Stimulated activated naive CD8-positive, alpha-beta T cell treated with anti-CD3 and anti-CD28 coated beads, Interleukin-15, amount 100 ng/mL, for 72 hours (primary cell): ENCODE measurements around the gene GJA10.
"Not testable (repeated sequence)": the region's sequence is repeated elsewhere in the genome, so short reads cannot be mapped to it uniquely, and the experiment has no call there.

Source experiments
- ATAC-seq: fragments of 150-1000 bp; cut with Tn5 transposase; 2 replicates; pipeline ENCODE4 v1.10.0; 2021; ENCODE audit warnings: mild to moderate bottlenecking, moderate library complexity
- DNase-seq, 2 donors: peaks; one replicate each; pipeline ENCODE4 v3.0.0; 2021 to 2022
- H3K27ac Mint-ChIP-seq, 2 donors: one replicate each; pipeline ENCODE4 v1.8.0; 2022; ENCODE audit warnings: mild to moderate bottlenecking in 2 of 2, mixed read lengths in 2 of 2, moderate library complexity in 2 of 2
- H3K27me3 Mint-ChIP-seq: one replicate; pipeline ENCODE4 v1.8.0; 2022; ENCODE audit warnings: mixed read lengths
- H3K4me1 Mint-ChIP-seq: one replicate; pipeline ENCODE4 v1.8.0; 2022; ENCODE audit warnings: mild to moderate bottlenecking, mixed read lengths
- H3K4me3 Mint-ChIP-seq, 2 donors: one replicate each; pipeline ENCODE4 v1.8.0; 2022; ENCODE audit warnings: mild to moderate bottlenecking in 2 of 2, mixed read lengths in 2 of 2, moderate library complexity in 1 of 2
- H3K9me3 Mint-ChIP-seq, 2 donors: one replicate each; pipeline ENCODE4 v1.8.0; 2022; ENCODE audit warnings: mixed read lengths in 2 of 2

Gene GJA10

DNA sequence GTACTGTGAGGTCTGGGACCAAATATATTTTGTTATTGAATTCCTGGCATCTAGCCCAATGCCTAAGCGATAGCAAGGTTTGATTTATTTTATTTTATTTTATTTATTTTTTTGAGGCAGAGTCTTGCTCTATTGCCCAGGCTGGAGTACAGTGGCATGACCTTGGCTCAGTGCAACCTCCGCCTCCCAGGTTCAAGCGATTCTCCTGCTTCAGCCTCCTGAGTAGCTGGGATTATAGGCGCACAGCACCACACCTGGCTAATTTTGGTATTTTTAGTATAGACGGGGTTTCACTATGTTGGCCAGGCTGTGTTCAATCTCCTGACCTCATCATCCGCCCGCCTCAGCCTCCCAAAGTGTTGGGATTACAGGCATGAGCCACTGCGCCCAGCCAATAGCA lies 1.7 kb upstream of the GJA10 start:
- not testable (repeated sequence) for ATAC-seq, H3K9me3 Mint-ChIP-seq, DNase-seq, H3K27ac Mint-ChIP-seq, H3K4me3 Mint-ChIP-seq
- Mint-ChIP-seq H3K27me3 (peaks cover 66% of the 10 kb centered on the region), H3K4me1 (peaks cover 19% of the 10 kb centered on the region)

DNA sequence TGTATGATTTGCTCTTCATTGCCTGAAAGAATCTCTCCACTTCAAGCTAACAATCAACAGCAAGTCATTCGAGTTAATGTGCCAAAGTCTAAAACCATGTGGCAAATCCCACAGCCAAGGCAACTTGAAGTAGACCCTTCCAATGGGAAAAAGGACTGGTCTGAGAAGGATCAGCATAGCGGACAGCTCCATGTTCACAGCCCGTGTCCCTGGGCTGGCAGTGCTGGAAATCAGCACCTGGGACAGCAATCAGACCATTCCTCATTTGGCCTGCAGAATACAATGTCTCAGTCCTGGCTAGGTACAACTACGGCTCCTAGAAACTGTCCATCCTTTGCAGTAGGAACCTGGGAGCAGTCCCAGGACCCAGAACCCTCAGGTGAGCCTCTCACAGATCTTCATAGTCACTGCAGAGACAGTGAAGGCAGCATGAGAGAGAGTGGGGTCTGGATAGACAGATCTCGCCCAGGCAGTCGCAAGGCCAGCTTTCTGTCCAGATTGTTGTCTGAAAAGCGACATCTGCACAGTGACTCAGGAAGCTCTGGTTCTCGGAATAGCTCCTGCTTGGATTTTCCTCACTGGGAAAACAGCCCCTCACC lies 1.1 kb downstream of the GJA10 start:
- no peak overlapping the region for H3K4me3 Mint-ChIP-seq
- no peak for ATAC-seq

DNA sequence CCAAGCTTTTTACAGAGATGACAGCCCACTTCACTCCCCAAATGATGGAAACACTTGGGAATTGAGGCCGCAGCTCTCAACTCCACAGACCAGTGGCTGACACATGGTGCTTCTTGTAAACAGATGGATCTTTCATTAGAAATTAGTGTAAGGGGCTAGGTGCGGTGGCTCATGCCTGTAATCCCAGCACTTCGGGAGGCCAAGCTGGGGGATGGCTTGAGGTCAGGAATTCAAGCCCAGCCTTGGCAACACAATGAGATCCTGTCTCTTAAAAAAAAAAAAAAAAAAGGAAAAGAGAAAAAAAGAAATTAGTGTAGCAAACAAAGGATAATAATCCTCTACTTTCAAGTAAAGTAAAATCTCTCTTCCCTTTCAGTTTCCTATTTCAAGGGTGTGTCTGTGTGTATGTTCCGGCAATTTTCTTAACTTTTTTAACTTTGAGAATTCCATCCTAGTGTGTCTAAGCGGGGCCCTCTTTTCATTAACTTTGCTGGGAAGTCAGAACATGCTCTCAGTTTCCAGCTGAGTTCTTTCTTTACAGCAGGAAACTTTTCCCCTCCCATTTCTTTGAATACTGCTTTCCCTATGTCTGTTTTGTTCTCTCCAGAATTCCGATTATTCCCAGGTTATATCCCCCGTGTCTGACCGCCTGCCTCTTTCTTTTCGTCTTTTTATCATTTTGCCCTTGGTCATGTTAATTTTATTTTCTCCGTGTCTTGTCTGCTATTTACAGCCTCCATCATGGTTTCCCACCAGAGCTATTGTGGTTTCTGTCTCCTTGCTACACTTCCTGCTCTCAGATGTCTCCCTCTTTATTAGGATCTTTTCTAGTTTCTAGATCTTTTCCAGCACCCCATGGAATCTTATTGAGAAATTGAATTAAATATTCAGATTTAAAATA lies 16.0 kb downstream of the GJA10 start:
- not testable (repeated sequence) for H3K9me3 Mint-ChIP-seq, H3K27me3 Mint-ChIP-seq, ATAC-seq, DNase-seq, H3K27ac Mint-ChIP-seq
- Mint-ChIP-seq H3K4me3 (peak overlapping the region; percentile 29 to 48), H3K4me1 (peaks cover 13% of the 10 kb centered on the region)

More for the DNA sequence above, 1.1 kb downstream of the GJA10 start:
- Mint-ChIP-seq H3K4me1 (peaks cover 11% of the 10 kb centered on the region), H3K9me3 (no peaks in the 10 kb centered on the region), H3K27me3 (peaks cover 66% of the 10 kb centered on the region), H3K27ac (no peak overlapping the region)
- no peak for DNase-seq

DNA sequence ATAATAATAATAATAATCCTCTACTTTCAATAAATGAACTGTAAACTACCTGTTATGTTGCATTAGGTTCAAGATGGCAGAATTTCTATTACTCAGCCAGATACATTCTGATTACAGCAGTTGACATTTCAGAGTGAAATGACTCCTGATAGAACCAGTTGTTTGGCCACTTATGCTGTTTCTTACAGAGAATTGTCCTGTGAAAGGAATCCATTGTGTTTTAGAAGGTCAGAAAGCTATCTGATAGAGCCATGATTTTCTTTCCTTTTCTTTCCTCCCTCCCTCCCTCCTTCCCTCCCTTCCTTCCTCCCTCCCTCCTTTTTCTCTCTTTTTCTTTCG lies 16.6 kb downstream of the GJA10 start:
- no peak overlapping the region for H3K27ac Mint-ChIP-seq

DNA sequence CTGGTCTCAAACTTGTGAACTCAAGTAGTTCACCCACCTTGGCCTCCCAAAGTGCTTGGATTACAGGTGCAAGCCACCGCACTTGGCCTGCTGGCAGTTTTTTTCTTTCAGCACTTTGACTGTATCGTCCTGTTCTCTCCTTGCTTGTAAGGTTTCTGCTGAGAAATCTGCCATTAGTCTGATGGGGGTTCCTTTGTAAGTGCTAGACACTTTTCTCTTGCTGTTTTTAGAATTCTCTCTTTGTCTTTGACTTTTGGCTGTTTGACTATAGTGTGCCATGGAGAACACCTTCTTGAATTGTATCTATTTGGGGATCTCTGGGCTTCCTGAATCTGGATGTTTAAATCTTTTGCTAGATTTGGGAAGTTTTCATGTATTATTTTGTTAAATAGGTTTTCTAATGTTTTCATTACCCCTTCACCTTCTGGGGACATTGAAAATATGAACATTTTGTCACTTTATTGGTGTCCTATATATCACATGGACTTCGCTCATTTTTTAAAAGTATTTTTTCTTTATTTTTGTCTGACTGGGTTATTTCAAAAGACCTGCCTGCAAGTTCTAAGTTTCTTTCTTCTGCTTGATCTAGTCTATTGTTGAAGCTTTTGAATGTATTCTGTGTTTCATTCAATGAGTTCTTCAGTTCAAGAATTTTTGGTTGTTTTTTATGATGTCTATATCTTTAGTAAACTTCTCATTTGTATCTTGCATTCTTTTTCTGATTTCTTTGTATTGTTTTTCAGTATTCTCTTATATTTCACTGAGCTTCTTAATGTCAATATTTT lies 22.1 kb downstream of the GJA10 start:
- H3K27me3 Mint-ChIP-seq = no peaks in the 10 kb centered on the region
- DNase-seq (no peak), ATAC-seq (no peak)
- H3K27ac Mint-ChIP-seq = peak overlapping the region in 1 of 2 donors; percentile 57
- peaks cover 13 to 26% of the 10 kb centered on the region in 2 donors for H3K9me3 Mint-ChIP-seq
- no peak overlapping the region for H3K4me3 Mint-ChIP-seq
- H3K4me1 Mint-ChIP-seq = peaks cover 12% of the 10 kb centered on the region

More for the DNA sequence above, 16.6 kb downstream of the GJA10 start:
- Mint-ChIP-seq H3K27me3 (no peaks in the 10 kb centered on the region), H3K9me3 (peaks cover 0 to 8% of the 10 kb centered on the region in 2 donors), H3K4me3 (no peak overlapping the region), H3K4me1 (peaks cover 19% of the 10 kb centered on the region)
- no peak for ATAC-seq
- DNase-seq = no peak

DNA sequence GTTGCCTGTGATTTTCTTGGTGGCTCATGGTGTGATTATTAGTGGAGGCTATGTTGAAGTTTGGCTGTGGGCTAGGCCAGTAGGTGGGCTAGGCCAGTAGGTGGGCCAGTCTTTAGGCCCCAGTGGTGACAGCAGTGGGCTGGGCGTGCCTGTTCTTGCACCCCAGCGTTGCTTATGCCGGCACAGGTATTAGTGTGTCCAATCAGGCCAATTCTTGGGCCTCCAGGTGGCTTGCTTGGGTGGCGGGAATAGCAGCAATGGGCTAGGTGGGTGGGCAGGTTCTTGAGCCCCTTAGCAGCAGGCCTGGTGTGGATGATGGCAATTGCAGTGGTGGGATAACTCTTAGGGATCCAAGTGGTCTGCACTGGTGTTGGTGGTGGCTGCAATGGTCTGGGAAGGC lies 22.9 kb downstream of the GJA10 start:
- ATAC-seq (no peak), DNase-seq (no peak)
- H3K9me3 Mint-ChIP-seq = peaks cover 13 to 26% of the 10 kb centered on the region in 2 donors
- no peak overlapping the region for H3K4me3 Mint-ChIP-seq
- peaks cover 14% of the 10 kb centered on the region for H3K4me1 Mint-ChIP-seq
- H3K27me3 Mint-ChIP-seq = no peaks in the 10 kb centered on the region
- peak overlapping the region in 1 of 2 donors; percentile 57 for H3K27ac Mint-ChIP-seq

DNA sequence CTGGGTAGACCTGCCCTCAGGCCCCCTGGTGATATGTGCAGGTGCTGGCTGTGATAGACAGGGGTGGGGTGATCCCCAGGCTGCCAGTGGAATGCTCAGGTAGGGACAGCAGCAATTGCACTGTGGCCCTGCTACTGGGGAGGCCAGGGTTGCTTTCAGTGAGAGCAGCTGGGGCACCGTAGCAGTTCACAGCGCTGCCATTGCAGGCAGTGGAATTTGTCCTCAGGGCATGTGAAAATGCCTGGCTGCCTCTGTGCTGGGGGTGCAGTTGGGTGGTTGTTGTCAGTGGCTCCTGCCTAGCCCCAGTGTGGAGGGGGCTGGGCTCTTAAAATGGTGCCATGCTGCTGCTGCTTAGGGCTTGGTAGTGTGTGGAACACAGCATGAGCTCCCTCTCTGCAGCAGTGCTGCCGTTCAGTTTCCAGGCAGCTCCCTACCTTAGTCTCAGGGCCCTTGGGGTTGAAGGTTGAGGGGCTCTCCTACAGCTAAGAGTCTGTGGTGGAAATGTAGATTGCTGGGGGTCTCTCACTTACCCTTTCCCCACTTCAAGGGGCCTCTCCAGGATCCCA lies 23.6 kb downstream of the GJA10 start:
- DNase-seq (no peak), ATAC-seq (no peak)
- Mint-ChIP-seq H3K4me1 (peaks cover 18% of the 10 kb centered on the region), H3K27me3 (no peaks in the 10 kb centered on the region), H3K9me3 (peaks cover 13 to 26% of the 10 kb centered on the region in 2 donors), H3K27ac (peak overlapping the region in 1 of 2 donors; percentile 51), H3K4me3 (no peak overlapping the region)

DNA sequence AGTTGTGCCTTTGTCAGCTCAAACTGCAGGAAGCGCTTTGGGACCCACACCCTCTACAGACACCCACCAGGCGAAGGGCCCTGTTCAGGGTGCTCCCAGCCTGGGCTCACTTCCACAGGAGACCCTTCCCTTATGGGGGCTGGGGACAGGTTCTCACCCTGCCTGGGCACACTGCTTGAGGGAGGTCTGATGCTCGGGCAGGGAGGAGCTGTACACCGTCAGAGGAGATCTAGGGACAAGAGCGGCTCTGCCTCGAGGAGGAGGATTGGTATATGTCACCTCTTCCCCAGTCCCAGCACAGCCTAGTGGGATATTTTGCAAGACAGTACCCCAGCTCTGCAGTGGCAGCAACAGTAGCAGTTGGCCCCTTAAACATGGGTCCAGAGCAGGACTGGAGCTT lies 26.9 kb downstream of the GJA10 start:
- H3K27ac Mint-ChIP-seq = peak overlapping the region in 1 of 2 donors; percentile 74
- ATAC-seq = no peak

DNA sequence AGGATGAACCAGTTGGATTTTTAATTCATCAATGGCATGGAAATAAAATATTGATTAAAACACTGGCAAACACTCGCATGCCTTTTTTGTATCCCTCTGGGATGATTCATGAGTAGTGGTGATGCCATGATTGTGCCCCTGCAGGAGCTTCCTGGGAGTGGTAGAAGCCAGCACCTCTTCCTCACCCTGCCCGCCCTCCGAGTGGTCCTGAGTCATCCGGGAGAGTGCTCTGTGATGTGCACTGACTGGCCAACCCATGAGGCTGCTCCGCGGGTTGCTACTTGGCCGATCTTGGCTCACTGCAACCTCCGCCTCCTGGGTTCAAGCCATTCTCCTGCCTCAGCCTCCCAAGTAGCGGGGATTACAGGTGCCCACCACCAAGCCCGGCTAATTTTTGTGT lies 27.4 kb downstream of the GJA10 start:
- H3K9me3 Mint-ChIP-seq = peaks cover 6 to 10% of the 10 kb centered on the region in 2 donors
- ATAC-seq (no peak), DNase-seq (no peak)
- H3K27ac Mint-ChIP-seq = peak overlapping the region in 1 of 2 donors; percentile 74
- H3K4me1 Mint-ChIP-seq = peaks cover 25% of the 10 kb centered on the region
- no peak overlapping the region for H3K4me3 Mint-ChIP-seq
- H3K27me3 Mint-ChIP-seq = no peaks in the 10 kb centered on the region

More for the DNA sequence above, 26.9 kb downstream of the GJA10 start:
- Mint-ChIP-seq H3K9me3 (peaks cover 11 to 15% of the 10 kb centered on the region in 2 donors), H3K4me1 (peaks cover 22% of the 10 kb centered on the region), H3K4me3 (no peak overlapping the region), H3K27me3 (no peaks in the 10 kb centered on the region)
- no peak for DNase-seq

DNA sequence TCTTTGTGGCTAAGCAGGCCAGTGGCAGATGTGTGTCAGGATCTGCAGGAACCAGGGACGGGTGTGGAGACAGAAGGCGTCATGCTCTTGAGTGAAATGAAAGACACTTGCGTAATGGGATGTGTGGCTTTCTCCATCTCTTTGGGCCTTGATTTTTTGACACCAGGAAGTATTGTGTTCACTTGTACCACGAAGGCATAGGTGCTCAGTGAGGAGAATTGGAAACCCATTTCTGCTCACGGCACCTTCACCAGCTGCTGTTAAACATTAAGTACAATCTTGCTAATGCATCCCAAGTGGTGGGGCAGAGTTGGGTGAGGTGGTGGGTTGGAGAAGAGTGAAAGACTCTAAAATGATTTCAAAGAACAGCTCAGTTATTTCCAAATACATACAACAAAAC lies 30.0 kb downstream of the GJA10 start:
- Mint-ChIP-seq H3K4me3 (no peak overlapping the region), H3K4me1 (peaks cover 49% of the 10 kb centered on the region), H3K27ac (peak overlapping the region in 1 of 2 donors; percentile 68), H3K9me3 (no peaks in the 10 kb centered on the region), H3K27me3 (no peaks in the 10 kb centered on the region)
- ATAC-seq = no peak
- no peak for DNase-seq

DNA sequence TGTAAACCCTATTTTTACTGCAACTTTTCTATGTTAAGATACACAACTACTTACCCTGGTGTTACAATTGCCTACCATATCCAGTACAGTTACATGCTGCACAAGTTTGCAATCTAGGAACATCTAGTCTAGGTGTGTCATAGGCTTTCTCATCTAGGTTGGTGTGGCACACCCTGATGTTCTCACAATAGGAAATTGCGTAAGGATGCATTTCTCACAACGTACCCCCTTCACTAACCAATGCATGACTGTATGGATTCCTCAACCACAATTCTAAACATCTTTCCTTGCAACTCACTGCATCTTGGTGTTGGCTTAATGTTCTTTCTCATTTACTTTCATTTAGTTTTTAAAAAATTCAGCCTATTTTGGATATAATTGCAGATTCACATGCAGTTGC lies 31.6 kb downstream of the GJA10 start:
- peak; percentile 50 for ATAC-seq
- H3K4me1 Mint-ChIP-seq = peaks cover 65% of the 10 kb centered on the region
- H3K4me3 Mint-ChIP-seq = no peak overlapping the region
- H3K27ac Mint-ChIP-seq = peak overlapping the region in 1 of 2 donors; percentile 90
- H3K9me3 Mint-ChIP-seq = no peaks in the 10 kb centered on the region
- no peak for DNase-seq
- no peaks in the 10 kb centered on the region for H3K27me3 Mint-ChIP-seq

DNA sequence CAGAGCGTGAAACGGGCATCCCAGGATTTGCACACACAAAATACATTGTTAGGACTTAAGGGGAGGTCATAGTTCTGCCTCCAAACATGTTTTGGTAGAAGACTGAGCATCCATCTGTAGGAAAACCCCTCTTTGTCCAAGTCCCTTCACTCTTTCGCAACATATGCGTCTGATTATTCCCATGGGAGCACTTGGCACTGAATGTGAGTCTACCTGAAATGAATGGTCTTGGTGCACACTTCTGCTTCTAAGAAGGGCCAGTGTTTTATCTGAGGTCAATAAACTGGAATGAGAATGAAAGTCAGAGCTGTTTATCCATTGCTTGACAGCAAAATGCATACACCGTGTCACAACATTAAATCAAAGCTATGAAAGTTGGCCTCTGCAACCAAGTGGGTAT lies 33.0 kb downstream of the GJA10 start:
- no peak for ATAC-seq
- no peak for DNase-seq
- H3K4me1 Mint-ChIP-seq = peaks cover 70% of the 10 kb centered on the region
- no peaks in the 10 kb centered on the region for H3K27me3 Mint-ChIP-seq
- no peaks in the 10 kb centered on the region for H3K9me3 Mint-ChIP-seq
- no peak overlapping the region for H3K27ac Mint-ChIP-seq
- no peak overlapping the region for H3K4me3 Mint-ChIP-seq

DNA sequence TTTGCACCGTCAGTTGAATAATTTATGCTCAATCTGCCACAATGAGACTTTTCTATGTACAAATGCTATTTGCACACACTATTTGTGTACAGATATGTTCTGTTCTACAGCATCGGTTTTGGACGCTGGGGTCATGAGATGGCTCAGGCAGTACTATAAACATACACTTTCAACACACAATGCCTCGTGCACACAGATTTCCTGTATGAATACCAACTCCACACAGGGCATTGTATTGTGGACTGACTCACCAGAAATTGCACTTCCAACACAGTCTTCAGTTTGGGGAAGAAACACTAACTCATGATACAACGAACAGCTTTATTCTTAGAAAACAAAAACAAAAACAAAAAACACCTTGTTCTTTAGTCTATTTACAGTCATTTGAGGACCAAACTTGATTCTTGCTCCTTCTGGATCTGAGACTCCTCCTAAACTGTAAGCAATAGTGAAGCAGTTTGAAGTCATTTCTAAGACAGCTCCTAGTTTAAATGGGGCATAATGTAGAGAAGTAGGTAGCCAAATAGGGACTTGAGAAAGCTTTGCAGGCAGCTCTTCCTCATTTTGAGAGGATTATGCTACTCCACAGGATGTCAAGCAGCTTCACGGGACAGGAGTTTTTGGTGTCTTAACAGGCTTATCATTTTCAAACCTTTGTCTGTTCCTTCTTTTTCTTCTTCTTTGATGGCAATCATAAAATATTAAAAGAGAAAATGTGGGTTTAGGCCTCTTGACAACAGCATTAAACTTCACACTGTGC lies 33.7 kb downstream of the GJA10 start:
- Mint-ChIP-seq H3K27me3 (no peaks in the 10 kb centered on the region), H3K27ac (peak overlapping the region in 1 of 2 donors; percentile 59), H3K9me3 (no peaks in the 10 kb centered on the region), H3K4me1 (peaks cover 70% of the 10 kb centered on the region), H3K4me3 (no peak overlapping the region)
- DNase-seq (no peak), ATAC-seq (no peak)

DNA sequence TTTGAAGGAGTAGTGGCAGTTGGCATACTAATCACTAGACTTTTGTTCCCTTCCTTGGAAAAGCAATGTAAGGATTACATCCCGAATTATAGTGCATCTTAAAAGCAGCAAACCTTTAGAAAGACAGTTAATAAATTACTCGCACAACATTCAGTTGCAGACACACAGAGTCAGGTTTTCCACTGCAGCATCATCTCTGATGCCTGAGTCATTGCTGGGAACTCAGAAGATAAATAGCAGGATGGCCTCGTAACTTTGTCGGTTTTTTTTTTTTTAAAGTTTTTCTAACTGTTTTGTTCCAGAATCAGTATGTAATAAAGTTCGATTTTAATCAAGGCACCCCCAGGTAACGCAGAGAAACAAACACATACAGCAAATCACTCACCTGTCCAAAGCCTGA lies 34.3 kb downstream of the GJA10 start:
- H3K4me1 Mint-ChIP-seq = peaks cover 76% of the 10 kb centered on the region
- DNase-seq = no peak
- H3K9me3 Mint-ChIP-seq = no peaks in the 10 kb centered on the region
- no peaks in the 10 kb centered on the region for H3K27me3 Mint-ChIP-seq
- H3K27ac Mint-ChIP-seq = peak overlapping the region; percentile 59 to 76
- no peak overlapping the region for H3K4me3 Mint-ChIP-seq
- ATAC-seq = no peak

DNA sequence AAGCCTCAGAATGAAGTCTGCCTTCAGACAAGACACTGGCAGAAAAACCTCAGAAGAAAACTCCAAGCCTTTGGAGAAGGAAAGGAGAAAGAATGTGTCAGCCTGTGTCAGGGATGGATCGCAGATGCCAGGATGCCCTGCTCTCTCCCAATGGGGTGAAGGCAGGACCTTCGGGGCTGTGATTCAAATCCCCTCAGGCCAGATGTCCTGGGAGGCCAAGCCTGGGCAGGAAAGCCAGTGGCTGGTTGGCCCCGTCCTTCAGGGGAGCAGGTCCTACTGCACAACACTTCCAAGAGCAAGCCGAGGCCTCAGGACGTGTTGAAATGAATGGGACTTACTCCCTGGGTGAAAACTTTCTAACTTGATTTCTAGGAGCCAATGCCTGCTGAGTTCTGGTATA lies 36.5 kb downstream of the GJA10 start:
- Mint-ChIP-seq H3K27ac (peak overlapping the region; percentile 17 to 71), H3K27me3 (no peaks in the 10 kb centered on the region), H3K4me1 (peaks cover 70% of the 10 kb centered on the region), H3K9me3 (no peaks in the 10 kb centered on the region), H3K4me3 (no peak overlapping the region)
- DNase-seq = no peak
- no peak for ATAC-seq
